Activated CD4-positive, alpha-beta memory T cell treated with anti-CD3 and anti-CD28 coated beads, Interleukin-2, amount 10 ng/mL, durations not matched to agents 7 days and 5 days (primary cell): ENCODE measurements around the gene KRT28. TPM values are rescaled to one million over a fixed set of nuclear protein-coding genes. Genes with fewer than 3 reads are reported as not detected.

ENCODE experiments used
- CTCF ChIA-PET: fragments of 350-600 bp; sonication (Branson Sonifier 250); formaldehyde crosslinking; loops from one replicate; lab custom pipeline; 2021; ENCODE audit warnings: antibody characterized with exemption, inconsistent platforms; lab: Charles Lee
- POLR2A ChIA-PET: fragments of 350-600 bp; sonication (Branson Sonifier 250); formaldehyde crosslinking; loops from one replicate; lab custom pipeline; 2021; ENCODE audit warnings: antibody characterized with exemption; lab: Charles Lee
- DNase-seq: peaks from one replicate; pipeline ENCODE4 v3.0.0-alpha.2; 2020
- H3K27ac Mint-ChIP-seq: one replicate; pipeline ENCODE4 v1.8.0; 2021; ENCODE audit warnings: mild to moderate bottlenecking, mixed read lengths
- H3K27me3 Mint-ChIP-seq: one replicate; pipeline ENCODE4 v1.8.0; 2021; ENCODE audit warnings: mixed read lengths
- H3K36me3 Mint-ChIP-seq: one replicate; pipeline ENCODE4 v1.8.0; 2021; ENCODE audit warnings: low read depth, mixed read lengths
- H3K4me1 Mint-ChIP-seq: one replicate; pipeline ENCODE4 v1.8.0; 2021; ENCODE audit warnings: mixed read lengths
- H3K4me3 Mint-ChIP-seq: one replicate; pipeline ENCODE4 v1.8.0; 2021; ENCODE audit warnings: mild to moderate bottlenecking, mixed read lengths
- H3K9me3 Mint-ChIP-seq: one replicate; pipeline ENCODE4 v1.8.0; 2021; ENCODE audit warnings: mixed read lengths
- total RNA-seq, 2 experiments: library from RNA; stranded (reverse); gene quantifications; one replicate each; pipeline ENCODE4 v1.2.3, GENCODE V29; 2021

The KRT28 gene
- total RNA-seq = not detected

- ChIA-PET POLR2A (no interaction called here), CTCF (no interaction called here)
- Mint-ChIP-seq H3K27ac (no peak within 1 kb of the TSS), H3K4me3 (no peak within 1 kb of the TSS), H3K36me3 (no peaks in the 10 kb centered on the region), H3K27me3 (peaks cover 33% of the 10 kb centered on the region), H3K4me1 (peaks cover 2% of the 10 kb centered on the region), H3K9me3 (no peaks in the 10 kb centered on the region)
- DNase-seq = no peak
These were observed at the start of gene KRT28 for GRCh38 chr17:40799859-40800258. TSS of gene KRT28 (minus strand) at chr17:40799959. CDS start at chr17:40799893, 66 bp downstream.

GRCh38 chr17:40848583-40849235, 49.0 kb upstream of the KRT28 start:
- H3K27me3 Mint-ChIP-seq = peaks cover 47% of the 10 kb centered on the region
- H3K4me3 Mint-ChIP-seq = no peak overlapping the region
- CTCF ChIA-PET = interaction anchor here (0.9 kb wide), 1 partner anchor 814 kb away, joined by 3 read pairs; no protein-coding TSS in a partner anchor
- POLR2A ChIA-PET = no interaction called here
- no peaks in the 10 kb centered on the region for H3K9me3 Mint-ChIP-seq
- no peaks in the 10 kb centered on the region for H3K36me3 Mint-ChIP-seq
- no peak overlapping the region for H3K27ac Mint-ChIP-seq
- H3K4me1 Mint-ChIP-seq = no peaks in the 10 kb centered on the region
- DNase-seq = no peak

- no peak overlapping the region for H3K27ac Mint-ChIP-seq
- H3K4me3 Mint-ChIP-seq = no peak overlapping the region
- H3K36me3 Mint-ChIP-seq = no peaks in the 10 kb centered on the region
- CTCF ChIA-PET = interaction anchor here (1.0 kb wide), 1 partner anchor 816 kb away, joined by 4 read pairs; no protein-coding TSS in a partner anchor
- peaks cover 37% of the 10 kb centered on the region for H3K27me3 Mint-ChIP-seq
- no peak for DNase-seq
- POLR2A ChIA-PET = no interaction called here
- no peaks in the 10 kb centered on the region for H3K9me3 Mint-ChIP-seq
- no peaks in the 10 kb centered on the region for H3K4me1 Mint-ChIP-seq
These were observed 46.9 kb upstream of the KRT28 start for GRCh38 chr17:40846515-40847144.

DNA sequence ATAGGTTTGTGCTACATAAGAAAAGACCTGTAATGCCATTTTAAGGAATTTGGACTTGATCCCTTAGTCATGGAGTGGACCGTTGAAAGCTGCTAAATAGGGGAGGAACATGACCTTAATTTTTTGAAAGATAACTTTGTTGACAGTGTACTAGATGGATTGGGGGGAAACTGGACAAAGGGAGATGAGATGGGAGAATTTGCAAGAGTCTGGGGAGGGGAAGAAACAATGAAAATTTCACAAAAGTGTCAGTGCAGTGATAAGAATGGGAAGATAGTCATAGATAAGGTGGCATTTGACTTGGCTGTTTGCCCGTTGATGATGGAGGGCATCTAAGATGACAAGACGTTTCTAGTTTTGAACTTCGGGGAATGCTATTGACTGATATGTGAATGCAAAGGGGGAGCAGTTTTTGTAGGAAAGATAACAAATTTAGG, 44.9 kb upstream of the KRT28 start:
- no peak overlapping the region for H3K27ac Mint-ChIP-seq
- H3K4me3 Mint-ChIP-seq = no peak overlapping the region
- ChIA-PET POLR2A (no interaction called here), CTCF (no interaction called here)
- H3K27me3 Mint-ChIP-seq = peaks cover 32% of the 10 kb centered on the region
- H3K36me3 Mint-ChIP-seq = no peaks in the 10 kb centered on the region
- no peaks in the 10 kb centered on the region for H3K9me3 Mint-ChIP-seq
- DNase-seq = no peak
- no peaks in the 10 kb centered on the region for H3K4me1 Mint-ChIP-seq

DNA sequence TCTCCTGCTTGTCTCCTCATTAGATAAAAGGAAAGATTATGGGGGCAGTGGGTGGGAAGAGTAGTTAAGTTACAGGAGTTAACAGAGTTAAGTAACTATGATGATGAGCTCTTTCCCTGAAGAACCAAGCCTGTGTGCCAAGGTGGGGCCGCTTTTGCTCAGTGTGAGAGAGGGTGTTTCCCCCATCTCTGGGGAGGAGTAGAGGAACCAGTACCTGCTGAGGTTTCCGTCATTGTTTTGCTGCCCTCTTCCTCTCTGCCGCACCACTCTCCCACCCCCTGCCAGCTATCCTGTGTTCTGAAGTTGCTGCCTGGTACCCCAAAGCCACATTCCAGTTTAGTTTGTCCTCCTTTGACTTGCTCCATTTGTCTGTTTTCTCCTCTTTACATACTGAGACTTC, 43.5 kb upstream of the KRT28 start:
- POLR2A ChIA-PET = no interaction called here
- Mint-ChIP-seq H3K36me3 (no peaks in the 10 kb centered on the region), H3K27me3 (peaks cover 28% of the 10 kb centered on the region), H3K9me3 (no peaks in the 10 kb centered on the region), H3K4me3 (no peak overlapping the region), H3K27ac (no peak overlapping the region), H3K4me1 (no peaks in the 10 kb centered on the region)
- CTCF ChIA-PET = no interaction called here
- no peak for DNase-seq

DNA sequence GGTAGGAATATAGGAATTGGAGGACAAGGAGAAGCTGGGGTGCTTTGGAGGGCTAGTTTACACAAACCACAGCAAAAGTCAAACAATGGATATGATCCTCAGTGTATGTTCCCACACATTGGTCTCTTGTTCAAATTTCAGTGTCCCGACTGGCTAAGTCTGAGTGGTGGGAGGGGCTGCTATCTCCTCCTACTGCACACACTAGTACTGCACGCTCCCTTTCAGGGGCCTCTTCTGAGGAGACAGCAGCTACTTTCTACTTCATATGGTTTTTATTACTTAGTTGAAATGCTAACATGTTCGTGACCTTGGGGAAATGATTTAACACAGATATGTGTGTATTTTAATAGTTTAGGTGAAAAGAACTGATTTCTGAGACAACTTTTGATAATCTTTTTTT, 41.5 kb upstream of the KRT28 start:
- DNase-seq = no peak
- no peak overlapping the region for H3K27ac Mint-ChIP-seq
- ChIA-PET POLR2A (no interaction called here), CTCF (no interaction called here)
- H3K4me3 Mint-ChIP-seq = no peak overlapping the region
- peaks cover 19% of the 10 kb centered on the region for H3K27me3 Mint-ChIP-seq
- no peaks in the 10 kb centered on the region for H3K4me1 Mint-ChIP-seq
- no peaks in the 10 kb centered on the region for H3K9me3 Mint-ChIP-seq
- H3K36me3 Mint-ChIP-seq = no peaks in the 10 kb centered on the region

GRCh38 chr17:40839194-40839593, 39.4 kb upstream of the KRT28 start:
- Mint-ChIP-seq H3K27ac (no peak overlapping the region), H3K4me3 (no peak overlapping the region), H3K36me3 (no peaks in the 10 kb centered on the region), H3K4me1 (no peaks in the 10 kb centered on the region), H3K27me3 (peaks cover 1% of the 10 kb centered on the region), H3K9me3 (no peaks in the 10 kb centered on the region)
- CTCF ChIA-PET = no interaction called here
- POLR2A ChIA-PET = no interaction called here
- DNase-seq = no peak

DNA sequence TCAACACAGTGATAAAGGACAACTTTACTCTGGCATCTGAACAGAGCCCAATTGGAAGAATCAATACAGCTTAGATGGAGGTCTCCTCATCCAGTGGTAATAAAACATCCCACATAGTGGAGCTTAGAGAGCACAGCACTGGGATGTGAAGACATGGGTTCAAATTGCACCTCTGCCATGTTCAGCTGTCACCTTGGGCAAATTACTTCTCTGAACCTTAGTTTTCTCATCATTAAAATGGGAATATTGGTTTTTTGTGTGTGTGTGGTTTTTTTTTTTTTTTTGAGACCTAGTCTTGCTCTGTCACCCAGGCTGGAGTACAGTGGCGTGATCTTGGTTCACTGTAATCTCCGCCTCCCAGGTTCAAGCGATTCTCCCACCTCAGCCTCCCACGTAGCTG, 36.3 kb upstream of the KRT28 start:
- Mint-ChIP-seq H3K4me1 (peaks cover 3% of the 10 kb centered on the region), H3K27ac (no peak overlapping the region), H3K36me3 (no peaks in the 10 kb centered on the region), H3K4me3 (no peak overlapping the region), H3K9me3 (no peaks in the 10 kb centered on the region), H3K27me3 (no peaks in the 10 kb centered on the region)
- POLR2A ChIA-PET = no interaction called here
- no peak for DNase-seq
- CTCF ChIA-PET = no interaction called here

DNA sequence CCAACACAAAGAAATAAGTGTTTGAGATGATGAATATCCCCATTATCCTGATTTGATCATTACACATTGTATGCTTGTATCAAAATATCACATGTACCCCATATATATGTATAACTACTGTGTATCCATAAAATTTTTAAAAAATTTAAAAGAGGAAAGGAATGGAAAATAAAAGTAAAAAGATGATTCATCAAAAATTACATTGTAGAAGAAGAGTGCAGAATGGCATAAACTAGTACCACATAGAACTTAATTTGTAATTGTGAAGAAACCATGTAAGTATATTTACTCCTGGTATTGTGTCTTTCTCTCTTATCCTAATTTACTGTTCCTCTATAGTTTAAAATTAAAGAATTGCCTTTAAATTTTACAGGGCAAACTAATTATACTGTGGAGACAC, 34.1 kb upstream of the KRT28 start:
- no peak for DNase-seq
- no peaks in the 10 kb centered on the region for H3K27me3 Mint-ChIP-seq
- no peaks in the 10 kb centered on the region for H3K9me3 Mint-ChIP-seq
- no peak overlapping the region for H3K27ac Mint-ChIP-seq
- CTCF ChIA-PET = no interaction called here
- no peak overlapping the region for H3K4me3 Mint-ChIP-seq
- no peaks in the 10 kb centered on the region for H3K36me3 Mint-ChIP-seq
- POLR2A ChIA-PET = interaction anchor here (1.4 kb wide), 1 partner anchor 15 kb away, joined by 5 read pairs; no protein-coding TSS in a partner anchor
- peaks cover 3% of the 10 kb centered on the region for H3K4me1 Mint-ChIP-seq

DNA sequence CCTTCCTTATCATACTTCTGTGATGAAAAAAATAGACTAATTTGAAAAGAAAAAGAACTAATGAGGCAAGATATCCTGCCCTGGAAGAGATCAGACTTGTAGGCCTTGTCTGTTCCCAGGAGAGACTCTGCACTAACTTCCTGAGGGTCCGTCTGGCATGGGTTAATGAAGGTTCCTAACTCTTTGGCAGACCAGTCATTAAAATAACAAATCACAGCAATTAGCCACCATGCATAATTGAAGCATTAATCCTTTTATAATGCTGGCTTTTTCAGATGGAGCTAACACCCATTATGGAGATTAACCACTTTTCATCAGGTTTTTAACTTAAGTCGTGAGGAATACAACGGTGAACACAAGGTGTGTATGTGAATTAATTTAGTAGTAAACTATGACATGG, 33.1 kb upstream of the KRT28 start:
- POLR2A ChIA-PET = interaction anchor here (1.4 kb wide), 1 partner anchor 14 kb away, joined by 5 read pairs; no protein-coding TSS in a partner anchor

DNA sequence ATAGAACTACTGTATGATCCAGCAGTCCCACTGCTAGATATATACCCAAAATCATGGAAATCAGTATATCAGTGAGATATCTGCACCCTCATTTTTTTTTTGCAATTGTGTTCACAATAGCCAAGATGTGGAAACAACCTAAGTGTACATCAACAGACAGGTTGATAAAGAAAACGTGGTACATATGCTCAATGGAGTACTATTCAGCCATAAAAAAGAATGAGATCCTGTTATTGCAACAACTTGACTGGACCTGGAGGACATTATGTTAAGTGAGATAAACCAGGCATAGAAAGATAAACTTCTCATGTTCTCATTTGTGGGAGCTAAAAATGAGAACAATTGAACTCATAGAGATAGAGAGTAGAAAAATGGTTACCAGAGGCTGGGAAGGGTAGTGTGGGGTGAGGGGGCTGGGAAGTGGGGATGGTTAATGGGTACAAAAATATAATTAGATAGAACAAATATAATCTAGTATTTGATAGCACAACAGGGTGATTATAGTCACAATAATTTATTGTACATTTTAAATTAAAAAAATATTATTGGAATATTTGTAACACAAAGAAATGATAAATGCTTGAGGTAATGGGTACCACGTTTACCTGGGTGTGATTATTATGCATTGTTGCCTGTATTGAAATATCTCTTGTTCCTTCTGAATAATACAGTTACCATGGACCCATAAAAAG, 30.5 kb upstream of the KRT28 start:
- POLR2A ChIA-PET = no interaction called here
- H3K4me1 Mint-ChIP-seq = peaks cover 16% of the 10 kb centered on the region
- peaks cover 5% of the 10 kb centered on the region for H3K27me3 Mint-ChIP-seq
- H3K27ac Mint-ChIP-seq = no peak overlapping the region
- CTCF ChIA-PET = no interaction called here
- no peaks in the 10 kb centered on the region for H3K36me3 Mint-ChIP-seq
- H3K4me3 Mint-ChIP-seq = no peak overlapping the region
- no peaks in the 10 kb centered on the region for H3K9me3 Mint-ChIP-seq
- no peak for DNase-seq

More for the DNA sequence above, 33.1 kb upstream of the KRT28 start:
- CTCF ChIA-PET = interaction anchor here (1.2 kb wide), 1 partner anchor 14 kb away, joined by 3 read pairs; no protein-coding TSS in a partner anchor
- Mint-ChIP-seq H3K27ac (no peak overlapping the region), H3K9me3 (no peaks in the 10 kb centered on the region), H3K27me3 (no peaks in the 10 kb centered on the region), H3K36me3 (no peaks in the 10 kb centered on the region), H3K4me1 (peaks cover 7% of the 10 kb centered on the region), H3K4me3 (no peak overlapping the region)
- DNase-seq = no peak

GRCh38 chr17:40828454-40829044, 28.8 kb upstream of the KRT28 start:
- H3K4me3 Mint-ChIP-seq = no peak overlapping the region
- H3K36me3 Mint-ChIP-seq = no peaks in the 10 kb centered on the region
- POLR2A ChIA-PET = no interaction called here
- H3K9me3 Mint-ChIP-seq = no peaks in the 10 kb centered on the region
- peaks cover 20% of the 10 kb centered on the region for H3K4me1 Mint-ChIP-seq
- H3K27ac Mint-ChIP-seq = no peak overlapping the region
- CTCF ChIA-PET = no interaction called here
- no peak for DNase-seq
- H3K27me3 Mint-ChIP-seq = peaks cover 5% of the 10 kb centered on the region
